Fibroblast of mammary gland (primary cell): ENCODE data around the gene ACOT7.
"Not testable (repeated sequence)": the region's sequence is repeated elsewhere in the genome, so short reads cannot be mapped to it uniquely, and the experiment has no call there.

Source experiments
- DNase-seq: peaks from one replicate; pipeline ENCODE4 v3.0.0-alpha.2; 2010; ENCODE audit warnings: low read depth
- H3K4me3 ChIP-seq: 2 replicates; pipeline ENCODE4 v1.5.1; 2011; ENCODE audit warnings: low read depth, mild to moderate bottlenecking, low read length, moderate library complexity; ENCODE audit not compliant: control insufficient read depth
- CTCF ChIP-seq: conservative IDR thresholded peaks from 2 replicates; pipeline ENCODE4 v1.5.1; 2011; ENCODE audit warnings: low read depth, low read length, inconsistent platforms; ENCODE audit not compliant: control insufficient read depth, insufficient read depth

ACOT7 gene

GRCh38 chr1:6233376-6233775 lies 160.2 kb downstream of the ACOT7 start:
- no peak for TF ChIP-seq CTCF
- no peak for DNase-seq
- H3K4me3 ChIP-seq = no peak overlapping the region

GRCh38 chr1:6225651-6226050 lies 167.9 kb downstream of the ACOT7 start:
- DNase-seq = no peak
- H3K4me3 ChIP-seq = no peak overlapping the region
- no peak for TF ChIP-seq CTCF

GRCh38 chr1:6224718-6225117 lies 168.8 kb downstream of the ACOT7 start:
- no peak for DNase-seq
- H3K4me3 ChIP-seq = no peak overlapping the region
- TF ChIP-seq CTCF = no peak

- no peak overlapping the region for H3K4me3 ChIP-seq
- no peak for TF ChIP-seq CTCF
Measured at GRCh38 chr1:6223617-6224016, 169.9 kb downstream of the ACOT7 start.

GRCh38 chr1:6222636-6223035 lies 170.9 kb downstream of the ACOT7 start:
- no peak for TF ChIP-seq CTCF
- peak; percentile 49 for DNase-seq
- no peak overlapping the region for H3K4me3 ChIP-seq

More at GRCh38 chr1:6223617-6224016, 169.9 kb downstream of the ACOT7 start:
- DNase-seq = no peak

- H3K4me3 ChIP-seq = no peak overlapping the region
- TF ChIP-seq CTCF = no peak
- no peak for DNase-seq
Measured at GRCh38 chr1:6221210-6221784, 172.3 kb downstream of the ACOT7 start.

GRCh38 chr1:6220236-6220635 lies 173.3 kb downstream of the ACOT7 start:
- H3K4me3 ChIP-seq = no peak overlapping the region
- peak; percentile 20 for DNase-seq

GRCh38 chr1:6219641-6220040 lies 173.9 kb downstream of the ACOT7 start:
- not testable (repeated sequence) for DNase-seq, H3K4me3 ChIP-seq

More at GRCh38 chr1:6220236-6220635, 173.3 kb downstream of the ACOT7 start:
- no peak for TF ChIP-seq CTCF
